Activated naive CD4-positive, alpha-beta T cell treated with anti-CD3 and anti-CD28 coated beads, Interleukin-2, amount 50 U/mL, for 16 hours (primary cell): Measurements from ENCODE around the gene PSMB4.

Source experiments
- DNase-seq: peaks from one replicate; pipeline ENCODE4 v3.0.0-alpha.2; 2020

Gene PSMB4

GRCh38 chr1:151443846-151444782 is 44.7 kb downstream of the PSMB4 start:
- DNase-seq, result peak; percentile 70

- no peak for DNase-seq
These were observed 45.4 kb downstream of the PSMB4 start for GRCh38 chr1:151444783-151445177.

GRCh38 chr1:151447696-151448095 is 48.3 kb downstream of the PSMB4 start:
- no peak for DNase-seq
